CD14-positive monocyte (primary cell): Measurements from ENCODE around the gene TMEM158. TPM values are rescaled to one million over a fixed set of nuclear protein-coding genes. Genes with fewer than 3 reads are reported as not detected.

ENCODE experiments used
- DNase-seq, 3 donors: peaks; one replicate each; pipeline ENCODE4 v3.0.0-alpha.2; 2011 to 2022
- H2AFZ ChIP-seq: 2 replicates; pipeline ENCODE4 v1.6.0; 2012; ENCODE audit warnings: mild to moderate bottlenecking, low read depth, low read length, inconsistent platforms; ENCODE audit not compliant: insufficient read depth, poor library complexity, severe bottlenecking
- H3K27ac ChIP-seq, 2 donors: 1 replicate in 1 of 2; 2 replicates in 1 of 2; pipeline ENCODE4 v1.5.1; 2012 to 2013; ENCODE audit warnings: low read length in 2 of 2, control low read depth in 1 of 2, inconsistent platforms in 1 of 2, low read depth in 1 of 2, mild to moderate bottlenecking in 1 of 2
- H3K27me3 ChIP-seq, 2 donors: one replicate each; pipeline versions ENCODE4 v1.6.0 to v1.6.1; 2011 to 2013; ENCODE audit warnings: low read length in 2 of 2; ENCODE audit not compliant: control insufficient read depth in 2 of 2, insufficient read depth in 2 of 2
- H3K36me3 ChIP-seq, 2 donors: replicated peaks in 1 of 2; 1 replicate in 1 of 2; 2 replicates in 1 of 2; pipeline versions ENCODE4 v1.5.1 to v1.6.1; 2012 to 2013; ENCODE audit warnings: low read length in 2 of 2, control low read depth in 1 of 2, inconsistent platforms in 1 of 2, mild to moderate bottlenecking in 1 of 2; ENCODE audit not compliant: insufficient read depth in 2 of 2, control insufficient read depth in 1 of 2
- H3K4me1 ChIP-seq, 2 donors: 1 replicate in 1 of 2; 2 replicates in 1 of 2; pipeline versions ENCODE4 v1.5.1 to v1.6.1; 2012 to 2013; ENCODE audit warnings: low read length in 2 of 2, control low read depth in 1 of 2, inconsistent platforms in 1 of 2, mild to moderate bottlenecking in 1 of 2, moderate library complexity in 1 of 2; ENCODE audit not compliant: insufficient read depth in 2 of 2, control insufficient read depth in 1 of 2
- H3K4me2 ChIP-seq: replicated peaks from 2 replicates; pipeline ENCODE3; 2012; ENCODE audit warnings: low read length, moderate library complexity, mild to moderate bottlenecking; ENCODE audit not compliant: poor library complexity, severe bottlenecking; ENCODE audit errors: extremely low read depth
- H3K4me3 ChIP-seq, 3 experiments: fragments of 200-600 bp in 1 of 3; sonication (generic) in 1 of 3; replicated peaks in 1 of 3; 1 replicate in 2 of 3; 2 replicates in 1 of 3; pipeline ENCODE4 v1.5.1; 2011 to 2013; ENCODE audit warnings: low read length in 3 of 3, mild to moderate bottlenecking in 3 of 3, control low read depth in 2 of 3, low read depth in 2 of 3, inconsistent platforms in 1 of 3, moderate library complexity in 1 of 3
- H3K79me2 ChIP-seq: 2 replicates; pipeline ENCODE4 v1.6.0; 2012; ENCODE audit warnings: mild to moderate bottlenecking, control low read depth, inconsistent platforms, low read length, moderate library complexity; ENCODE audit not compliant: insufficient read depth
- H3K9ac ChIP-seq: 2 replicates; pipeline ENCODE4 v1.6.0; 2017; ENCODE audit warnings: low read length, mild to moderate bottlenecking; ENCODE audit not compliant: insufficient read depth, poor library complexity, severe bottlenecking
- H3K9me3 ChIP-seq, 2 donors: replicated peaks in 1 of 2; 1 replicate in 1 of 2; 2 replicates in 1 of 2; pipeline versions ENCODE4 v1.5.1 to v1.6.1; 2012 to 2013; ENCODE audit warnings: low read length in 2 of 2, control low read depth in 1 of 2; ENCODE audit not compliant: control insufficient read depth in 1 of 2, insufficient read depth in 1 of 2
- H4K20me1 ChIP-seq: 2 replicates; pipeline ENCODE4 v1.6.0; 2012; ENCODE audit warnings: mild to moderate bottlenecking, low read length, control low read depth, moderate library complexity; ENCODE audit not compliant: insufficient read depth
- H3K27ac Mint-ChIP-seq, 7 donors: one replicate each; pipeline ENCODE4 v1.8.0; 2020; ENCODE audit warnings: mild to moderate bottlenecking in 7 of 7, mixed read lengths in 7 of 7, moderate library complexity in 6 of 7, inconsistent platforms in 2 of 7
- H3K27me3 Mint-ChIP-seq, 3 donors: one replicate each; pipeline ENCODE4 v1.8.0; 2021 to 2022; ENCODE audit warnings: low read depth in 3 of 3, mild to moderate bottlenecking in 3 of 3, mixed read lengths in 3 of 3, moderate library complexity in 3 of 3, inconsistent platforms in 1 of 3
- H3K36me3 Mint-ChIP-seq, 2 donors: one replicate each; pipeline ENCODE4 v1.8.0; 2020; ENCODE audit warnings: mixed read lengths in 2 of 2, inconsistent platforms in 1 of 2, mild to moderate bottlenecking in 1 of 2
- H3K4me1 Mint-ChIP-seq: one replicate; pipeline ENCODE4 v1.8.0; 2020; ENCODE audit warnings: mild to moderate bottlenecking, mixed read lengths
- H3K4me3 Mint-ChIP-seq, 2 donors: one replicate each; pipeline ENCODE4 v1.8.0; 2020; ENCODE audit warnings: mild to moderate bottlenecking in 2 of 2, mixed read lengths in 2 of 2, moderate library complexity in 1 of 2
- H3K9me3 Mint-ChIP-seq, 7 donors: one replicate each; pipeline ENCODE4 v1.8.0; 2020 to 2022; ENCODE audit warnings: mixed read lengths in 7 of 7, mild to moderate bottlenecking in 6 of 7, moderate library complexity in 6 of 7, inconsistent platforms in 2 of 7
- CTCF ChIP-seq: fragments of 200-600 bp; IDR thresholded peaks from one replicate; pipeline ENCODE4 v1.8.0; 2022; ENCODE audit warnings: antibody characterized with exemption, mild to moderate bottlenecking
- WGBS: methylation state at CpG from one replicate; pipeline ENCODE4 v1.1.5; 2013; ENCODE audit warnings: missing lambda C conversion rate; ENCODE audit not compliant: insufficient coverage; 5-methylcytosine and 5-hydroxymethylcytosine counted together
- intact Hi-C, 2 donors: fragments of 100-400 bp; cut with micrococcal nuclease; formaldehyde crosslinking; loops; one replicate each; pipeline versions ENCODE4 v1.15.0 to v1.15.1; 2023
- polyA plus RNA-seq, 3 donors: library from polyadenylated mRNA; depleted of rRNA in 1 of 3; unstranded in 2 of 3; stranded (reverse) in 1 of 3; fragments of 300-500 nt in 2 of 3; fragments of >200 nt in 1 of 3; fragmentation: Illumina TruSeq in 2 of 3; gene quantifications; 1 replicate in 2 of 3; 2 replicates in 1 of 3; pipeline ENCODE4 v1.2.3, GENCODE V29; 2012 to 2021

Gene TMEM158
- polyA plus RNA-seq, 3 donors: 0.19 to 0.88 TPM; not detected in 1

DNA sequence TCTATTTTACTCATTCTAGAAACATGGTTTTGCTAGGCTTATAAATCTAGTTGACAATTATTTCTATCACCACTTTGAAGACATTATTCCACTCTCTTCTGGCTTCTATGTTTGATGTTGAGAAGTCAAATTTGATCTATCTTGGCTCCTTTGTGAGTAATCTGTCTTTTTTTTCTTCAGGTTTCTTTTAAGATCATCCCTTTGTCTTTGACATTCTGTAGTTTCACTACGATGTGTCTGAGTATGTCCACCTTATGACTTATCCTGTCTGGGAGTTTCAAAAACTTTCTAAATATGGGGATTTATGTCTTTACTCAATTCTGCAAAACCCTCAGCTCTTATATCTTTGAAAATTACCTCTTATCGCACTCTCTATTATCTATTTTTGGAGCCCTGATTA lies 41.0 kb upstream of the TMEM158 start:
- no peaks in the 10 kb centered on the region for H3K79me2 ChIP-seq
- no peaks in the 10 kb centered on the region for H3K4me1 ChIP-seq
- no peak for TF ChIP-seq CTCF
- H3K4me3 ChIP-seq: no peak overlapping the region
- intact Hi-C loops: no loop called here
- H4K20me1 ChIP-seq: no peaks in the 10 kb centered on the region
- H3K27me3 ChIP-seq: no peaks in the 10 kb centered on the region
- H3K4me2 ChIP-seq: no peak overlapping the region
- Mint-ChIP-seq H3K27me3 (peaks cover 2 to 3% (median 2%) of the 10 kb centered on the region in 3 donors), H3K36me3 (no peaks in the 10 kb centered on the region), H3K4me3 (no peak overlapping the region), H3K4me1 (no peaks in the 10 kb centered on the region), H3K27ac (no peak overlapping the region), H3K9me3 (no peaks in the 10 kb centered on the region)
- no peak overlapping the region for H3K9ac ChIP-seq
- H2AFZ ChIP-seq: no peak overlapping the region
- no peak for DNase-seq
- no peaks in the 10 kb centered on the region for H3K36me3 ChIP-seq
- 100% methylated on average over 1 of the region's 2 CpGs for WGBS
- H3K27ac ChIP-seq: no peak overlapping the region
- no peaks in the 10 kb centered on the region for H3K9me3 ChIP-seq

DNA sequence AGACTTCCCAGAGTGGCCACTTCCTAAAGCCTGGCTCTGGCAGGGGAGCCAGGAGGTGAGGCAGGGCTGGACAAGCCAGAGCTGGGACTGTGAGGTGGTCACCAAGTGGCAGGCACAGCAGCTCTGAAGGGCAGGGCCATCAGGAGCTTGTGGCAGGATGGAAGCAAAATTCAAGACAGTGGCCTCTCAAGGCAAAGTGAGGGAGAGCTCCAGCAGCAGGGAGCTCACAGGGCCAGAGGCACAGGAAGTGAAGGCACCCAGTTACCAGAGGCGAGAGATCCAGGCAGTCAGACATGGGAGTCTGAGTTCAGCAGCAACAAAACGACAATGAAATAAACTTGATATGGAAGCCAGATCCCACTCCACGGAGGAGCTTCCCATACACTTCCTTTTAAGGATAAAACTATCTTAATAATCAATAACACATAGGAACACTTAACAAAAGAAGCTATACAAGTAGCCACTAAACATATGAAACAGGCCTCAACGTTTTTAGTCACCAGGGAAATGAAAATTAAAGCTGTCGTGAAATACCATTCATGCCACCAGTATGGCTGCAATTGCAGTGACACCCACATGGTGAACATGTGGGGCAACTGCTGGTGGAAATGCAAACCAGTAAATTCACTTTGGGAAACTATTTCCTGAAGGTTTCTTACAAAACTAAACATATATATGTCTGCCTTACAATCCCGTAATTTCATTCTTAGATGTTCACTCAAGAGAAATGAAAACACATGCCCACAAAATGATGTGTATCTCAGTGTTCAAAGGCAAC lies 35.4 kb upstream of the TMEM158 start:
- TF ChIP-seq CTCF: no peak
- 44% methylated on average over 2 of the region's 6 CpGs for WGBS
- Histone ChIP-seq H3K27me3 (no peaks in the 10 kb centered on the region), H3K36me3 (no peaks in the 10 kb centered on the region), H2AFZ (no peak overlapping the region), H3K9me3 (no peaks in the 10 kb centered on the region), H3K9ac (no peak overlapping the region), H3K27ac (no peak overlapping the region), H3K4me1 (peaks cover 19 to 23% of the 10 kb centered on the region in 2 donors), H4K20me1 (no peaks in the 10 kb centered on the region), H3K79me2 (no peaks in the 10 kb centered on the region), H3K4me2 (no peak overlapping the region), H3K4me3 (no peak overlapping the region)
- no peaks in the 10 kb centered on the region for H3K9me3 Mint-ChIP-seq
- H3K4me1 Mint-ChIP-seq: peaks cover 20% of the 10 kb centered on the region
- H3K27ac Mint-ChIP-seq: no peak overlapping the region
- DNase-seq: no peak
- no peaks in the 10 kb centered on the region for H3K36me3 Mint-ChIP-seq
- no peak overlapping the region for H3K4me3 Mint-ChIP-seq
- H3K27me3 Mint-ChIP-seq: peaks cover 0 to 3% (median 2%) of the 10 kb centered on the region in 3 donors
- intact Hi-C loops: no loop called here
